ENCODE data around the gene TMEM248.

Gene TMEM248

DNA sequence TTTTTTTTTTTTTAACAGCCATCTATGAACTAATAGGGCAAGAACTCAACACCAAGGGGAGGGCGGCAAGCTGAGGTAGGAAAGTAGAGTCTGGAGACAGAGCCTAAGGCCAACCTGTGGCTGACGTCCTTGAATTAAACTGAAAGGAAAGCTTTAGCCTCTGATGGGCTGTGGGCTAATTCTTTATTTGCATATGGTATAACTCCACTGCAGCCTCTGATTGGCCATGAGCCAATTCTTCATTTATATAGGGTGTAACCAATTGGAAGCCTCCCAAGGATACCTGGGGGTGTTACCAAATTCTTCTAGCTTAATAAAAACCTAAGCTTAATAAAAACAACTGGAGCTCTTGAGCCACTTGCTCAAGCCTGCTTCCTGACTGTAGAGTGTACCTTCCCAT, 85.9 kb downstream of the TMEM248 start:
- no peak for DNase-seq

All from NCI-H1694 (cell line).